Cardiac muscle cell (in vitro differentiated cells and primary cell): Measurements from ENCODE around the gene DYNAP. TPM values are rescaled to one million over a fixed set of nuclear protein-coding genes. Genes with fewer than 3 reads are reported as not detected.

ENCODE experiments used
- DNase-seq, 2 donors: peaks; one replicate each; pipeline versions ENCODE4 v3.0.0 to v3.0.0-alpha.2; 2010 to 2017; ENCODE audit warnings: low read depth in 1 of 2, low spot score in 1 of 2
- H3K27ac ChIP-seq: fragments of 200-600 bp; sonication (generic); 2 replicates; pipeline ENCODE4 v1.5.1; 2016
- H3K27me3 ChIP-seq: fragments of 200-600 bp; sonication (generic); 2 replicates; pipeline ENCODE4 v1.6.0; 2016; ENCODE audit warnings: control low read depth
- H3K36me3 ChIP-seq: fragments of 200-600 bp; sonication (generic); 2 replicates; pipeline ENCODE4 v1.5.1; 2016; ENCODE audit warnings: control low read depth
- H3K4me1 ChIP-seq: fragments of 200-600 bp; sonication (generic); 2 replicates; pipeline ENCODE4 v1.8.1; 2017; ENCODE audit warnings: low read depth, mild to moderate bottlenecking, mixed run types
- H3K4me3 ChIP-seq: fragments of 200-600 bp; sonication (generic); 2 replicates; pipeline ENCODE4 v1.5.1; 2016; ENCODE audit warnings: mild to moderate bottlenecking
- H3K9me3 ChIP-seq: fragments of 200-600 bp; sonication (generic); 2 replicates; pipeline ENCODE4 v1.5.1; 2017; ENCODE audit warnings: low read depth, mild to moderate bottlenecking, control low read depth
- CTCF ChIP-seq: IDR thresholded peaks from 2 replicates; pipeline ENCODE4 v1.5.1; 2012; ENCODE audit warnings: low read depth, mild to moderate bottlenecking, low read length
- polyA plus RNA-seq: library from polyadenylated mRNA; unstranded; fragments of >200 nt; fragmentation: Nextera tagmentation; extraction: Ambion mirVana; gene quantifications from 2 replicates; pipeline ENCODE4 v1.2.1, GENCODE V29; 2016
- total RNA-seq: library from RNA; depleted of rRNA; stranded (reverse); fragments of >200 nt; gene quantifications from 2 replicates; pipeline ENCODE4 v1.2.3, GENCODE V29; 2016

Gene DYNAP
- total and polyA plus RNA-seq, 2 experiments from 2014 or later, result not detected

GRCh38 chr18:54558609-54559585 lies 32.1 kb upstream of the DYNAP start:
- Histone ChIP-seq H3K9me3 (no peaks in the 10 kb centered on the region), H3K4me3 (no peak overlapping the region), H3K27me3 (no peaks in the 10 kb centered on the region), H3K27ac (no peak overlapping the region), H3K4me1 (no peaks in the 10 kb centered on the region), H3K36me3 (no peaks in the 10 kb centered on the region)
- TF ChIP-seq CTCF, result peak; percentile 76
- DNase-seq, result peak; percentile 28 to 40

- H3K27ac ChIP-seq, result no peak overlapping the region
- TF ChIP-seq CTCF, result no peak
- no peaks in the 10 kb centered on the region for H3K9me3 ChIP-seq
- no peaks in the 10 kb centered on the region for H3K27me3 ChIP-seq
- no peak overlapping the region for H3K4me3 ChIP-seq
- no peak for DNase-seq
- H3K36me3 ChIP-seq, result no peaks in the 10 kb centered on the region
- H3K4me1 ChIP-seq, result no peaks in the 10 kb centered on the region
Measured at GRCh38 chr18:54561706-54562267, 29.3 kb upstream of the DYNAP start.

- Histone ChIP-seq H3K36me3 (no peaks in the 10 kb centered on the region), H3K9me3 (no peaks in the 10 kb centered on the region), H3K4me1 (no peaks in the 10 kb centered on the region), H3K27me3 (no peaks in the 10 kb centered on the region), H3K27ac (no peak overlapping the region), H3K4me3 (no peak overlapping the region)
- no peak for TF ChIP-seq CTCF
- DNase-seq, result no peak
Measured at GRCh38 chr18:54580202-54580729, 10.8 kb upstream of the DYNAP start.

GRCh38 chr18:54584065-54584464 lies 7.0 kb upstream of the DYNAP start:
- no peaks in the 10 kb centered on the region for H3K4me1 ChIP-seq
- no peaks in the 10 kb centered on the region for H3K36me3 ChIP-seq
- no peak for TF ChIP-seq CTCF
- H3K9me3 ChIP-seq, result no peaks in the 10 kb centered on the region
- no peak for DNase-seq
- H3K27ac ChIP-seq, result no peak overlapping the region
- H3K27me3 ChIP-seq, result no peaks in the 10 kb centered on the region
- no peak overlapping the region for H3K4me3 ChIP-seq

- no peaks in the 10 kb centered on the region for H3K36me3 ChIP-seq
- no peak overlapping the region for H3K4me3 ChIP-seq
- no peaks in the 10 kb centered on the region for H3K4me1 ChIP-seq
- TF ChIP-seq CTCF, result no peak
- no peaks in the 10 kb centered on the region for H3K9me3 ChIP-seq
- no peak overlapping the region for H3K27ac ChIP-seq
- H3K27me3 ChIP-seq, result no peaks in the 10 kb centered on the region
- DNase-seq, result no peak
Measured at GRCh38 chr18:54585743-54586142, 5.3 kb upstream of the DYNAP start.
